DND-41 (cell line): ENCODE measurements around the gene SRMS.

Experiments
- ATAC-seq: fragments of 200-7000 bp; cut with Tn5 transposase; 3 replicates; pipeline ENCODE4 v1.9.1; 2021; ENCODE audit warnings: low read depth; ENCODE audit not compliant: insufficient read depth
- DNase-seq: peaks from one replicate; pipeline ENCODE4 v3.0.0-alpha.2; 2020
- H2AFZ ChIP-seq: 2 replicates; pipeline ENCODE4 v1.6.0; 2012; ENCODE audit warnings: low read depth, low read length
- H3K27ac ChIP-seq: 2 replicates; pipeline ENCODE4 v1.5.1; 2012; ENCODE audit warnings: low read length, inconsistent platforms
- H3K27me3 ChIP-seq: fragments of 200-600 bp; sonication (generic); 2 replicates; pipeline ENCODE4 v1.6.0; 2012; ENCODE audit warnings: low read length, mild to moderate bottlenecking, inconsistent platforms; ENCODE audit not compliant: insufficient read depth, poor library complexity
- H3K36me3 ChIP-seq: 2 replicates; pipeline ENCODE4 v1.5.1; 2012; ENCODE audit warnings: low read length, inconsistent platforms; ENCODE audit not compliant: insufficient read depth
- H3K4me1 ChIP-seq: 2 replicates; pipeline ENCODE4 v1.5.1; 2012; ENCODE audit warnings: mild to moderate bottlenecking, low read length; ENCODE audit not compliant: insufficient read depth
- H3K4me2 ChIP-seq: 2 replicates; pipeline ENCODE4 v1.6.0; 2012; ENCODE audit warnings: mild to moderate bottlenecking, moderate library complexity, low read length, inconsistent platforms; ENCODE audit not compliant: insufficient read depth
- H3K4me3 ChIP-seq, 2 experiments: fragments of 200-600 bp in 1 of 2; shearing (Covaris generic) in 1 of 2; 2 replicates each; pipeline ENCODE4 v1.5.1; 2012 to 2016; ENCODE audit warnings: inconsistent platforms in 2 of 2, low read length in 2 of 2, mild to moderate bottlenecking in 2 of 2, low read depth in 1 of 2, moderate library complexity in 1 of 2
- H3K79me2 ChIP-seq: 2 replicates; pipeline ENCODE4 v1.6.0; 2012; ENCODE audit warnings: low read length, inconsistent platforms; ENCODE audit not compliant: insufficient read depth
- H3K9ac ChIP-seq: 2 replicates; pipeline ENCODE4 v1.6.0; 2012; ENCODE audit warnings: low read depth, mild to moderate bottlenecking, inconsistent platforms, low read length, moderate library complexity
- H3K9me3 ChIP-seq: 2 replicates; pipeline ENCODE4 v1.5.1; 2012; ENCODE audit warnings: low read length, moderate library complexity, mild to moderate bottlenecking, inconsistent platforms; ENCODE audit not compliant: insufficient read depth, severe bottlenecking
- H4K20me1 ChIP-seq: 2 replicates; pipeline ENCODE4 v1.6.0; 2012; ENCODE audit warnings: low read length; ENCODE audit not compliant: insufficient read depth
- CTCF ChIP-seq: IDR thresholded peaks from 2 replicates; pipeline ENCODE4 v1.5.1; 2012; ENCODE audit warnings: borderline replicate concordance, low read length, moderate library complexity, mild to moderate bottlenecking; ENCODE audit not compliant: poor library complexity, severe bottlenecking; ENCODE audit errors: extremely low read depth
- EZH2 ChIP-seq: IDR thresholded peaks from 3 replicates; pipeline ENCODE4 v1.6.1; 2012; ENCODE audit warnings: borderline replicate concordance, low read depth, mild to moderate bottlenecking, moderate library complexity, low read length, inconsistent platforms; ENCODE audit not compliant: severe bottlenecking

Gene SRMS

GRCh38 chr20:63565021-63565698 lies 17.6 kb upstream of the SRMS start:
- H3K27me3 ChIP-seq = peaks cover 13% of the 10 kb centered on the region
- peaks cover 25% of the 10 kb centered on the region for H4K20me1 ChIP-seq
- no peak overlapping the region for H3K27ac ChIP-seq
- H3K9ac ChIP-seq = no peak overlapping the region
- no peaks in the 10 kb centered on the region for H3K79me2 ChIP-seq
- H3K4me2 ChIP-seq = no peak overlapping the region
- peaks cover 12% of the 10 kb centered on the region for H3K4me1 ChIP-seq
- no peak for DNase-seq
- H3K4me3 ChIP-seq = no peak overlapping the region
- no peaks in the 10 kb centered on the region for H3K9me3 ChIP-seq
- no peak for ATAC-seq
- no peaks in the 10 kb centered on the region for H3K36me3 ChIP-seq
- TF ChIP-seq EZH2 (no peak), CTCF (no peak)
- no peak overlapping the region for H2AFZ ChIP-seq

- DNase-seq (no peak), ATAC-seq (no peak)
- H3K36me3 ChIP-seq = no peaks in the 10 kb centered on the region
- no peaks in the 10 kb centered on the region for H3K79me2 ChIP-seq
- peaks cover 11% of the 10 kb centered on the region for H3K27me3 ChIP-seq
- H3K4me2 ChIP-seq = no peak overlapping the region
- H3K4me3 ChIP-seq = no peak overlapping the region
- no peak overlapping the region for H3K9ac ChIP-seq
- TF ChIP-seq CTCF = no peak
- TF ChIP-seq EZH2 = no peak
- no peaks in the 10 kb centered on the region for H3K9me3 ChIP-seq
- H2AFZ ChIP-seq = no peak overlapping the region
- H4K20me1 ChIP-seq = peaks cover 25% of the 10 kb centered on the region
- H3K27ac ChIP-seq = no peak overlapping the region
- peaks cover 12% of the 10 kb centered on the region for H3K4me1 ChIP-seq
Observed at GRCh38 chr20:63564036-63564810, 16.7 kb upstream of the SRMS start.

GRCh38 chr20:63563225-63563935 lies 15.8 kb upstream of the SRMS start:
- peaks cover 5% of the 10 kb centered on the region for H3K27me3 ChIP-seq
- DNase-seq = no peak
- no peaks in the 10 kb centered on the region for H3K36me3 ChIP-seq
- no peak overlapping the region for H3K9ac ChIP-seq
- no peaks in the 10 kb centered on the region for H3K9me3 ChIP-seq
- ATAC-seq = no peak
- H2AFZ ChIP-seq = no peak overlapping the region
- peaks cover 7% of the 10 kb centered on the region for H3K4me1 ChIP-seq
- no peak overlapping the region for H3K4me3 ChIP-seq
- H3K27ac ChIP-seq = no peak overlapping the region
- no peaks in the 10 kb centered on the region for H3K79me2 ChIP-seq
- H3K4me2 ChIP-seq = no peak overlapping the region
- peaks cover 17% of the 10 kb centered on the region for H4K20me1 ChIP-seq
- no peak for TF ChIP-seq EZH2
- no peak for TF ChIP-seq CTCF
